Measurements from ENCODE around the gene HOXB6. TPM values are rescaled to one million over a fixed set of nuclear protein-coding genes. Genes with fewer than 3 reads are reported as not detected.

Gene HOXB6
- 8.8 and 11.0 TPM in 2 replicates for total RNA-seq

GRCh38 chr17:48604770-48605329, at the start of gene HOXB6:
HOXB6 (minus strand) TSS chr17:48604986; CDS start chr17:48598150, 6,836 bp downstream.

DNA sequence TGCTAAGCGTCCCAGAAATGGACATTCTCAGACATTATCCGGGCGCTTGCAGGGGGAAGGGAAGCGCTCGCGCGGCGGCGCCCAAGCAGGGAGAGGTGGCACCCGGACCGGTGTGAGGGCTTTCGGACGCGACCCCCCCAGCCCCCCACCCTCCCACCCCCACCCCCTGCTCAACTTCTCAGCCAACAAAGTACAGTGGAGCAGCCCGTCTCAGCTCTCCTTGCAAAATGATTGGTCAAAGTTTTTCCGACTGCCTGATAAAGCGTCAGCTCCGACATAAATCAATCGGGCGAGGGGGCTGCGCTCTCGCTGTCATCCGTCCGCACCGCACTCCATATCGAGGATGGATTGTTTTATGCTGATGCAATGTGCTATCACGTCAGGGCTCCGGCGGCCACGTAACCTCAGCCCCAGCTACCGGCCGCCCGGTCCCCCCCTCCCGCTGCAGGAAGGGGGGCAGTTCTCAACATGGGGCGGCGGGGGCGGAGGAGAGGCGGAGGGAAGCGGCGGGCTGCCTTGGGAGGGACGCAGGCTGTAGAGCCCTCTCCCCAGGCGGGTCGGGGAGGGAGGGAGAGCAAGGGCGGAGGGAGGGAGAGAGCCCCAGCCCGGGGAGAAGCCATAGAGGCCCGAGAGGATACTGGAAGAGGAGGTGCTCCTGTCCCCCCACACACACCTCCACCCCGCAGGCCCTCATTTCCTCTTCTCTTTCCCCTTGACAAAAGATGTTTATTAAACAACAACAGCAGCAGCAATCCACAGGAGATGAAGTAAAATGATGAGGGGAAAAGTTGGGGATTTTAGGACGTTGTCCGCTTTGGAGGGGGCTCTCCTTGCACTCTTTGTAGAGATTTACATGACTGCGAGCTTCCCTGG, 21.7 kb upstream of the HOXB6 start, which contains the start of gene HOXB9:
HOXB9 (minus strand) TSS at position 114 of the 873 bp plus-strand sequence; CDS start at position 25, 89 bp downstream.

DNA sequence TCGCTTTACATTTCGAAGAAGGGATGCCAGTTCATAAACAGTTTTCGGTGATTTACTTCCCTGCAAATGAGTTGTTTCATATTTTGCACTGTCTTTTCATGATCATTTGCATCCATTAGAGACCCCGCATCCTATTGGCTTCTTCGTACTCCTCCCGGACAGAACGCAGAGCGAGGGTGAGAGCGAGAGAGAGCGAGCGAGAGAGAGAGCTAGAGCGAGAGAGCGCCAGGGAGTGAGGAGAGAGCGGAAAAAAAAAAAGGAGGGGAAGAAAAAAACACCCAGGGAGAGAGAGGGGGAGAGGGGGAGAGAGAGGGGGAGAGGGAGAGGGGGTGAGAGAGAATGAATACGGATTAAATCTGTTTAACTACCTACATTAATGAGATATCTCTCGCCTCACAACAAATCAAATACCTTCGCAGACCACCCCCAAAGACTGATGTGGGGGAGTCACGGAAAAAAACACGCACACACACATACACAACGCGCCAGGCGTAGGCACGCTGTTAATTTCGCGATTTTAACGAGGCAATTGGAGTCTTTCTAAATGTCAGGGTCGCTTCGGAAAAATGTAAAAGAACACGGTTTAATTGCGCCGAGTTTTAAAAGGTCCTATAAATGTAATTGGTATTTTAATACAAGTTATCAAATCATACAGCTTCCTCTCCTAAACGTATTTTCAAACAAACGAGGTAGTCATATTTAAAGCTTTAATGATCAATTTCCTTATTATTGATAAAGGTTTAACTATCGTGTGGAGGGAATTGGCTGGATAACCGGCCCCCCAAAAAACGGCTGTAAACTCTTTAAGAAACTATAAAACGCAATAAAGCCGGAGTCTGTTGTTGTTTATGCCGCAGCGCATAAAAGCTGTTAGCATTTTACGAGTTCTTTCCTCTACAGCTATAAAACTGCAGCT, 10.5 kb upstream of the HOXB6 start, which contains the start of gene HOXB8:
HOXB8 (minus strand) TSS at position 246 of the 916 bp plus-strand sequence. CDS start 588 bp downstream, outside the sequence.

GRCh38 chr17:48610282-48611211, 5.8 kb upstream of the HOXB6 start, which contains the start of gene HOXB7:
HOXB7 (minus strand) TSS chr17:48611017; CDS start chr17:48610918, 99 bp downstream.

DNA sequence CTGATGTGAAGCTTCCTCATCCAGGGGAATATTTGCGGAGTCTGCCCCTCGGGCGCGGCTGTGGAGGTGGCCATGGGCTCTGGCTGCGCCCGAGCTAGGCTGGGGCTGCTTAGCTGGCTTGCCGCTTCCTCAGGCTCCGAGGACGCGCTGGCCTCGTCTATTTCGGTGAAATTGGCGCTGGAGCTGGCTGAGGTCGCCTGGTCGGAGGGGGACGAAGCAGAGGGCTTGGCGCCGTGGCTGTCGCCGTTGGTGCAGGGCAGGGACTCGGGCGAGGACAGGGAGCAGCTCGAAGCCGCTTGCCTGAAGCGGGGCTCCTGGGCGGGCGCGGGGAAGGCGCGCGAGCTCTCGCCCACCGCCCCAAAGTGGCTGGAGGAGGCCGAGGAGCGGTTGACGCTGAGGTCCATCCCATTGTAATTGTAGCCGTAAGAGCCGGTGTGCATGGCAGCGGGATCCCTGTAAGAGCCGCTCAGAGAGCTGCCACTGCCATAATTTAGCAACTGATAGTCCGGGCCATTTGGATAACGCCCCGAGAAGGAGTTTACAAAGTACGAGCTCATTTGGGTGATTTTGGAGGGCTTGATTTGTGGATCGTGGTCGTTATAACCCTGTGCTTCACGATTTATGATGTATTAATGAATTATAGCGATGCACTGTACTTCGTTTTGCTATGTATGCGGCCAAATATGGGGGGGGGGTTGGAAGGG, 11.5 kb downstream of the HOXB6 start, which contains the start of gene HOXB5:
HOXB5 (minus strand) TSS at position 654 of the 704 bp plus-strand sequence; CDS start at position 557, 97 bp downstream.

GRCh38 chr17:48589831-48590606, 14.8 kb downstream of the HOXB6 start, which contains the start of gene HOXB3:
HOXB3 (minus strand) TSS chr17:48590241; CDS start chr17:48552474, 37,767 bp downstream.

DNA sequence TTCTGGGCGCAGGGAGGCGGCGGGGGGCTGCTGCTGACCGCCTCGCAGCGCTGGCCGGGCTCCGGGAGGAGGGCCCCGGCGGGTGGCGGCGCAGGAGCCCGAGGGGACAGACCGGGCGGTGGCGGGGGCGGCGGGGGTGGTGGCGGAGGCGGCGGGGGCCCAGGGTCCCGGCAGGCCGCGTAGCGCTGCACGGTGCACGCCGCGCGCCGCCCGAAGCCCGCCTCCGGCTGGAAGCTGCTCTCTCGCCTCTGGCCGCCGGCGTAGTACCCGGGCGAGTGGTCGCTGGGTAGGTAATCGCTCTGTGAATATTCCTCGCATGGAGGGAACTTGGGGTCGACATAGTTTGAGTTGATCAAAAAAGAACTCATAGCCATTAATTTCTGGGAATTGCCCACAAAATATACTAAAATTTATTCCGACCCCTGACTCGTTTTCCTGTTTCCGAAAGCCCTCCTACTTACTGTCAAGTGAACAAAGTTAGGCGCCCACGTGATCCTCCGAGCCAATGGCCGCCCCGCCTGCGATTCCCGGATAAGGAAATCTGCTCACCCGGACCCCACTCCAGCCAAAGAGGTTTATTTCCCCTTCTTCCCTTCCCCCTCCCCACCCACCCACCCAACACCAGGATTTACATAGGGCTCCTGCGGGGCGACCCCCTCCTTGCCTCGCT, 26.7 kb downstream of the HOXB6 start, which contains the start of gene HOXB4:
HOXB4 (minus strand) TSS at position 405 of the 670 bp plus-strand sequence; CDS start at position 374, 31 bp downstream.

Small RNA genes lying within 50 kb of the gene (small RNA-seq; reads per million reads assigned to genes)
- 2.9 reads per million, percentile 86 among the genes with 10 or more reads in this experiment for gene MIR196A1

Other genes starting within 250 kb of the HOXB6 start
- gene SKAP1, start 174.8 kb downstream of the HOXB6 start, total RNA-seq, result not detected in 2 replicates
- gene HOXB1, start 74.0 kb downstream of the HOXB6 start, total RNA-seq, result not detected in 2 replicates
- gene HOXB2, start 59.9 kb downstream of the HOXB6 start, total RNA-seq, result 5.9 and 10.8 TPM in 2 replicates
- 3.3 and 4.7 TPM in 2 replicates for gene HOXB4, start 26.6 kb downstream of the HOXB6 start, total RNA-seq
- 5.1 and 9.8 TPM in 2 replicates for gene HOXB3, start 14.7 kb downstream of the HOXB6 start, total RNA-seq
- gene HOXB5, start 11.2 kb downstream of the HOXB6 start, total RNA-seq, result 0.39 and 0.73 TPM in 2 replicates
- 3.5 and 4.0 TPM in 2 replicates for gene HOXB7, start 6.0 kb upstream of the HOXB6 start, total RNA-seq
- 0.20 and 1.5 TPM in 2 replicates for gene HOXB8, start 10.3 kb upstream of the HOXB6 start, total RNA-seq
- 0.37 TPM in 1 of 2 replicates, not detected in the other for gene HOXB9, start 21.4 kb upstream of the HOXB6 start, total RNA-seq
- gene PRAC1, start 117.5 kb upstream of the HOXB6 start, total RNA-seq, result not detected in 2 replicates
- not detected in 2 replicates for gene PRAC2, start 118.2 kb upstream of the HOXB6 start, total RNA-seq
- gene HOXB13, start 123.8 kb upstream of the HOXB6 start, total RNA-seq, result under 0.01 TPM in 1 of 2 replicates, not detected in the other
- gene TTLL6, start 212.2 kb upstream of the HOXB6 start, total RNA-seq, result not detected in 2 replicates
- gene CALCOCO2, start 226.0 kb upstream of the HOXB6 start, total RNA-seq, result 61.8 and 64.3 TPM in 2 replicates